HG02970 (cell line): Measurements from ENCODE around the gene PHLDA1.
A peak's percentile ranks its signal among the peaks of the same experiment; 100 is the strongest.

Experiments used
- ATAC-seq: cut with Tn5 transposase; IDR thresholded peaks from one replicate; pipeline ENCODE4 v1.9.1; 2021; ENCODE audit warnings: mild to moderate bottlenecking, moderate library complexity, moderate number of reproducible peaks; ENCODE audit not compliant: unreplicated experiment, low FRiP score

The PHLDA1 gene

DNA sequence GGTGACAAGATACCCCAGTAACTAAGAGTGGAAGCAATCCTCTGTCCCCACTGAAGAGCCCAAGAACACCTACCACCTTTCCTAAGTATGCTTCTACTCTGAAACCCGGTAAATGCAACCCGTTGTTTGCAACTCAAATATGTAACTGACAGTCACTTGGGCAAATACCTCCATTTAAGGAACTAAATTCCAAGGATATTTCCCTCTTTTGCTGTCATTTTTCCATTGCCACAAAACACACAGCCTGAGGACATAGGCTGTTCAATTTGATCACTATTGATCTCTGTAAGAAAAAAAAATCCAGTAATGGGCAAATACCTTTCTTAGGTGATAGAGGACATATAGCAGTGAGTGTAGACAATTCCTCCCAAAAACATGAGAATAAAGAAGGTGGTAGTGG, 6.6 kb upstream of the PHLDA1 start:
- no peak for ATAC-seq

DNA sequence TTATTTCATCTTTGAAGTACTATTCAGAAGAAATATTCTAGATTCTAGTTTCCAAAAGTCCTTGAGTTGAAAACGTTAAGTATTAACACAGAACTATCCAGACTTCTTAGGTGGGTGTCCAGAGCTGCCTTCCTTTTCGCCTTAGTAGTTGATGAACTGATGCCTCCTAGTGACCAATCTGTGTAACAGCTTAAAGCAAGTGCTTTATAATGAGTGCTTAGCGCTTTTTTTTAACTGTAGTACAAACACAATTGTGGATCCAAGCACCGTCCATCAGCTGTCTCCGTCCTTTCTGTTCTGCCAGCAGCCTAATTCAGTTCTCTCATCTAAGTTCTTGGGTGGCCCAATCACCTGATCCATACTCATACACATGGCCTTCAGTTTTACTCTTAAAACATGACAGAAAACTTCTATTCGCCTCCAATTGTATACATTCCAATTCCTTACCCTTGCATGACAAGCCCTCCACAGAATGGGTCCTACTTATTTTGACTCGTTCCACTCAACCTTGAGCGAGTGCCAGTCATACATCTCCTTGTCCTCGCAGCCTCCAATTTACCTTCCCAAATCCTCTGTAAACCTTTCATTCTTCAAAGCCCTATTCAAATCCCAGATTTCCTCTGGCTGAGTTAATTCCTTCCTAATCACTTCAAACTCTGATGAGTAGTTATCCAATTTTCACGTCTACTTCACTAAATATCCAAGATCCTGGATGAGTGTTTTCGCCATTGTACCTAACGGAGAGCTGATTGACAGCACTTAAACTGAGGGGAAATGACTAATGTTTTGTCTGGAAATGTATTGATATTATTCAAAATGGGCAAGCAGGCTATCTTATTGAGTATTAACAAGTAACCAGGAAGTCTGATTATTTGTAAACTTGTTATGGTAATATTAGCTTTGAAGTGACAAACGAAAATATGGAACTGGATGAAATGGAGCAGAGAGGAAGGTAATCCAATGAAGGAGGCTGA, 5.8 kb upstream of the PHLDA1 start:
- peak; percentile 49 for ATAC-seq

DNA sequence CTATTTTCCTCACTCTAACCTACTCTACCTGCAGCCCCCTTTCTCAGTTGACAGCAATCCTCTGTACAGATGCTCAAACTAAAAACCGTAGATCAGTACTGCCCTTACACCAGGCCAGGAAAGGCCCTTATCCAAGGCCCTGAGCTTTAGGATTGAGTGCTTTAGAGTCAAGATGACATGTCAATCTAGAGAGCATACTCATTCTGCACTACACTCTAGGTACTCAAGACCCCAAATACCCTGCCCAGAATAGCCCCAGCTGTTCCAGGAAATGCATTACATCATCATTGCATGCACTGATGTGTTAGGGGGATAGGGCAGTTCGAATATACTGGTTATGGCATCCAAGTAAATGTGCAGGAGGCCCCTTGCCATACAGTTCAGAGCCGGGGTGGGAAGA, 3.5 kb upstream of the PHLDA1 start:
- no peak for ATAC-seq

DNA sequence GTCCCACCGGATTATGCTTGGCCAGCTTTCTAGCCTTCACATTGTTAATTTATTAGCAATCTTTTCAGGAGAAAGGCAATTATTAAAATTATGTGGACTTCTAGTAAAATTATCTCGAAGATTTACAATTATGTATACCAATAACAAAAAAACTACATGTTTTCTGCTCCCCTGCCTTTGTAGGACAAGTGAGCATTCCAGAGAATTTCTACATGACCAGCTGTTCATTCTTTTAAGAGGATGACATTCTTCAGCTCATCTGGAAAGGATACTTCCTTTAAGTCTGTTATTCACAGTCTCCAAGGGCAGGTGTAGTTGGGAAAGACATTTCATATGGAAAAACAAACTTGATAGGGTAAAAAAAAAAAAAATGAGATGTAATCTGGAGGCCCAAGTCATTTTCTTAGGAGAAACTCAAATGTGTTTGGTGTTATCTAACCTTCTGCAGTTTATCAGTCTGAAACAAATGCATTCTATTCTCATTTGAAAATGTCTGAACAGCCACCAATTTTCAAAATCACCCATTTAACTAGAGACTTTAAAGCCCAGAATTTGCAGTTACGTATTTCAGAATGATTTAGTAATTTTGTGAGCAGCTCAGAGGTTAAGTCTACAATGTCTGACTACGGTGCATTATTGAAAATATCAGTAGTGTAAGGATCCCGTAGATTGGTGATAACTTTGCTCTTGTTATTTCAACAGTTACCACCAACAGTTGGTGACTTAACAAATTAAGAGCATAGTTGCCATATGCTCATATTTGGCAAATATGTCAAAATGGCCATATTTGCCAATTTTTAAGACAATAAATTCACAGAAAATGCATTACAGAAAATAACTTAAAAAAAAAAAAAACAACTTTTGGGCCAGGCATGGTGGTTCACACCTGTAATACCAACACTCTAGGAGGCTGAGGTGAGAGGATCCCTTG, 1.8 kb upstream of the PHLDA1 start:
- no peak for ATAC-seq

DNA sequence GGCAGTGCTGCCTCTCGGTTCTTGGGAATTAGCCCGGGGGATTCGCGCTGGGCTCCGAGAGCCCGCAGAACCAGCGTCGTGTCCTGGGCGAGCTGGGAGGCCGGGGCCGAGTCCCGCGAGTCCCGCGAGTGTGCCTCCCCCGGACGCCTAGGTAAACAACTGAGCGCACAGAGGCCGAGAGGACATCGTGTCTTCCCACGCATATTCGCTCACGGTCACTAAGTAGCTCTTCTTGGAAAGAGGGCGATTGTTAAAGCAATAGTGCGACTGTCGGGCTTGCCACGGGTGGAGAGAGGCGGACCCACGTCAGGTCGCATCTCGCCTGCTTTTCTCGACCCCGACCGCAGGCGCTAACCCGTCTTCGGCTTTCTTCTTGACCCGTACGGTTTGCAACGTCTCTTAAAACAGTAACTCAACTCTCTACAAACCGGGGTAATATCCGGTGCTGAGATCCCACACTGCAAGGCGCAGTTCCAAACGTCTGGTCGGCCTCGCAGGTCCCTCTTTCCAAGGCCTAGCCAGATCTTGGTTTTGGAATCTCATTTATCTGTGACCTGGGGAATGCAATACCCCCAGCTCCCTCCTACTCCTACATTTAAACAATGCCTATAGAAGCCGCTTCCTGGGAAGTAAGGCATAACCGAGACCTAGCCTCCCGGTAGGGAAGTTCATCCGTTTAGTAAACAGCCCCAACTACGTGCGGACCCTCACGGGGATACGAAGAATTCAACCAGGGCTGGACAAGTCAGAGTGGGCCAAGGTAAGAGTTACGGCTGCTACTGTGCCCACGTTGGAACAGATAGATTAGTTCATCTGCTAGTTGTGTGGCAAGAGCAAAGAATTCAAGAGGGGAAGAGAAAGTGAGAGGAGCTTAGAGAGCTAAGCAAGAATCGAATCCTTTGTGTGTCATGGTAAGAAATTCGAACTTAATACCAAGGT, 736 bp upstream of the PHLDA1 start:
- ATAC-seq = peak; percentile 13

DNA sequence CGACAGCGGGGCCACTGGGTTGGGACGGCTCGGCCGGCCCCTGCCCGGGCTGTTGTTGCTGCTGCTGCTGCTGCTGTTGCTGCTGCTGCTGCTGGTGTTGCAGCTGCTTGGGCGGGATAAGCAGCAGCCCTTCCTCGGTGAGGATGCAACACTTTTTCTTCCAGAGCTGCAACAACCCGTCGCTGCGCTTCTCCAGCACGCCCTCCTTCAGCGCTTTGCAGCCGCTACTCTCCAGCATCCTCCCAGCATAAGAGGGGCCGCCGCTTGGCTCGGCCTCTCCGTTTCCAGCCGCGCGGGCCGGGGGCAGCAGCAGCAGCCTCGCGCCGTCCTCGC, 529 bp downstream of the PHLDA1 start:
- no peak for ATAC-seq

DNA sequence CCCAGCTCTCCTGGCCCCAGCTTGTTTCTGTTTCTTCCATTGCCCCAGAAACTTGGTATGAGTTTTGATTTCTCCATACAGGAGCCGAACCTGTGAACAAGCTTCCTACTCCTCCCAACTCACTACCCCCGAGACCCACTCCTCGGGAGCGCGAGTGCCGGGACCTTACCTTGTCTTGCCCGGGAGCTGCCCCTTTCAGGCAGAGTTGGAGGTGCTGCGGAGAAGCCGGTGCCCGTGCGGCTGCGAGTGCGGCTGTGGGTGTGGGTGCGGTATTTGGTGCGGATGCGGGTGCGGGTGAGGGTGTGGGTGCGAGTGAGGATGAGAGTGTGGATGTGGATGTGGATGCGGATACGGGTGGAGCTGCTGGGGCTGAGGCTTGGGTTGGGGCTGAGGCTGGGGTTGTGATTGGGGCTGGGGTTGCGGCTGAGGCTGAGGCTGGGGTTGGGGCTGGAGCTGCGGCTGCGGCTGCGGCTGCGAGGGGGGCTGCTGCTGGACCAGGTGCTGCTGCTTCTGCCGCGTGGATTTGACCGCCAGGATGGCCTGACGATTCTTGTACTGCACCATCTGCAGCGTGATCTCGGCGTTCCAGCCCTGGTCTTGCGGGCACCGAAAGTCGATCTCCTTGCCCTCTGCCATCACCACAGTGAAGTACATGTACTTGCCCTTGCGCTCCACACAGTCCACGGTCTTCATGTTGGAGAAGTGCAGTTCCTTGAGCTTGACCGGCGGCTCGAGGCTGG, 1.1 kb downstream of the PHLDA1 start:
- peak; percentile 14 for ATAC-seq

DNA sequence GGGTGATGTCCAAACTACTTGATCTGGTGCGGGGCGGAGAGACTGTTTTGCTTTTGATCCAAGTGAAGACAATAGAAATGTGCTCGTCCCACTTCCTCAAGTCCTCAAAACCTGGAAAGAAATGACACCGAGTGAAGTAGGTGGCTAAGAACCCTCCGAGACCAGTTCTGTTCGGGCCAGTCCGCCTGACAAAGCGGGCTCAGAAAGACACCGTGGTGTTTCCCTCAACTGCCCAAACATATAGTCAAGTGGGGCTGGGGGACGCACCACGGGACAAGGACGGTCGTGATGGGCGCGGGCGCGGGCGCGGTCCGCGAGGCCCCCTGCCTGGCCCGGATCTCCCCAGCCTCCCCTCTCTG, 1.6 kb downstream of the PHLDA1 start:
- no peak for ATAC-seq

DNA sequence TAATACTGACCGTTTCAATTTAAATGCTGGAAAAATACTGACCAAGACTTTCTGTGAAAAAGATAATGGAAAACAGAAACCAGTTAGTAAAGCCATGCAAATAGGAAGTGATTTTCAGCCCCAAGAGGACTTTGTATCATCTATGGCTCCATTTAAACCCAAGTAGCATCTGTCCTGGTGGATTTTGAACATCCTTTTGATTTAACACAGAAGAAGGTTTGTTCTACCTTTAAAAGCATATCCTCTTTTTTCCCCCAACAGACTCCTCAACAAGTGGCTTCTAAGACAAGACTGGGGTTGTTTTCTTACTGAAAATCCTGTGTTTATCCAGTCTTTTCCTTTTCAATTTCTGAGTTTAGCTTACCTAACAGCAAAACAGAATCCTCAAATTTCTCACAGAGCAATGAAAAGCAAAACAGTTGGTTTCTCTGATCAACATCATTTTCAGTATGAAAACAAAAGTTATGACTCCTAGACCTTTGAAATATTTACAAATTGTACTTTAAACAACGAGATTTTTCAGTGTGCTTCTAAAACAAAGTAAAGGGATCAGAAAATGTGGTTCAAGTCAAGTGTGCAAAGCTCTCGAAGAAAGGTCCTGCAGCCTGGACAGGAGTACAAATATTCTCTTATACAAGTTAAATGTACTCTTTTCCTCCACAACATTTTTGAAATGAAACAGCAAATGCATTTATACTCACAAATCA, 2.9 kb downstream of the PHLDA1 start:
- ATAC-seq = no peak

DNA sequence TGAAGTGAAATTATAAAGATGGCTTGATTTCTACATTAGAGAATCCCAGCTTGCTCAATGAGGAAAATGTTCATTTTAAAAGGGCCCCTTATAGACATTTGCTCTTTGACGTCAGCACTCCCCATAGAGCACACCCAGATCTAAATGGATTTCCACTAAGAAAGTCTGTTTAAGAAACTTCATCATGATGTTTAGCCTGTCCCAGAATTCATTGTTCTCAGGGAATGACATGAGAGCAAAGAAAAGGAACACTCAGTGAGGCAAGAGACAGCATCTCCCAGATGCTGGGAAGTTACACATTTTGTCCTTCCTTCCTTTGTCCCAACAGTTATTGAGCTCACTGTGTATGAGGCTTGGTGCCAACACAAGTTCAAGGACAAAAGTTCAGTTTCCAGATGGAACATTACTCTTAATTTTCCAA, 4.9 kb downstream of the PHLDA1 start:
- ATAC-seq = no peak

DNA sequence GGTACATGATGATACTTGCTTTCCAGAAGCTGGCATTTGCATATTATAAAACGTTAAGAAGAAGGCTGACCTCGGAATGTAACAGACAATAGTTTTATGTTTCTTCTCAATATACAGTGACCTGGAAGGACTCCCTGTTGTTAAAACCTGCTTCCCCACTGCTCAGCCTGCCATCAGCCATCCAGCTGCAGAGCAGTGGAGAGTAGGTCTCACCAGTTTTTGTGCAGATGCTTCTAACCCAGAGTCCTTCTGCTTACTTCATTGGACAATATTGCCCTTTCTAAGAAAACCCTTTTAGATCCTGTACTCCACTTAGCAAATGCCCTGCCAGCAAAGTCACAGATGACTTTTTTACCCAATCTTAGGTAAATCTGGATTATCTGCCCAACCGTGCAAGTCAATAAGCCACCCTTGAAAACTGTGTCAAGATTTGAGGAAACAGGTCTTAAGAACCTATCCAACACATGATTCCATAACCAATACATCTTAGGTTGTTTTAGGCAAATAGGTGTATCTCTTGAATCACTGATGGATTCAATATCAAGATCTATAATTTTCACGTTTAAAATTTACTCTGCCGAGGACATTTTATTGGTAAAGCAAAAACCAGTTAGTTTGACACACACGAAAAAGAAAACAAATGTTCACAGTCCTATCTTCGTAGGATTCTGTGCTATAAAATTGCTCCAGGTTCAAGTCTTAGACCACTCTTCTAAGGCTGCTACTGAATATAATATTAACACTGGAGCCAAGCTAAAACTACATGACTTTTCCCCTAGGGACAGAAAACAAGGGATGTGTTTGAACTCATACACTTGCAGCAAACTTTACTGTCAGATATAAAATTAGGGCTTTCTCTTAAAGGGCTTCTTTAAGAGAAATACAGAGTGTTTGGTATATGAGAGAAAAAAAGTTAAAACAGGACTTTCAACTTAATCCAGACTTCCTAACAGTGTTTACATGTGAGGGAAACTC, 5.7 kb downstream of the PHLDA1 start:
- ATAC-seq = no peak

DNA sequence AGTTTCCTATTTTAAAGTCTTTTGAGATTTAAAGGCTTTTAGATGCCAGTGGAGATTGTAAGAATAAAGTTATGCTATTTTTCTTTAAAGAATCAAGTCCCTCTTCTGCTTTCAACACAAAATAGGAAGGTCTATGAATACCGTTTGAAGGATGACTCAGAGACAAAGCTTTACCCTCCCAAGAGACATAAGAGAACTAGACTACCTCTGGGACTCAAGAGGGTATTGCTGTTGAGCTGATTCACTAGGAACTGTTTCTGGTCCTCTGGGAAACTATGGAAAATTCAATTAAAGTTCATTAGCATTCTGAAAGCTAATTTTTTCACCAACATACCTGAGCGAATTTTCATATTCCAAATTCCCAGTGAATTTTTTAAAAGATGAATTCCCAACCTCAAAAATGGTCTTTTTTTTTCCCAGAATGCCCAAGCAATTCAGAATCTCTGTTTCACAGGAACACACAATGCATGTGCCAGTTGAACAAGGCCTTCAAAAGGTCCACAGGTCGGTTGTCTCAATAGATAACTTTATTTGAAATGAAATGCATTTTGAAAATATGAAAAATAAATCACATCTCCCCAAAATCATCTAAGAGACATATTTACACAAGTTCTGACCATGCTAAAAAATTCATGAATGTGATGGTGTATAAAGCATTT, 6.5 kb downstream of the PHLDA1 start:
- ATAC-seq = no peak

DNA sequence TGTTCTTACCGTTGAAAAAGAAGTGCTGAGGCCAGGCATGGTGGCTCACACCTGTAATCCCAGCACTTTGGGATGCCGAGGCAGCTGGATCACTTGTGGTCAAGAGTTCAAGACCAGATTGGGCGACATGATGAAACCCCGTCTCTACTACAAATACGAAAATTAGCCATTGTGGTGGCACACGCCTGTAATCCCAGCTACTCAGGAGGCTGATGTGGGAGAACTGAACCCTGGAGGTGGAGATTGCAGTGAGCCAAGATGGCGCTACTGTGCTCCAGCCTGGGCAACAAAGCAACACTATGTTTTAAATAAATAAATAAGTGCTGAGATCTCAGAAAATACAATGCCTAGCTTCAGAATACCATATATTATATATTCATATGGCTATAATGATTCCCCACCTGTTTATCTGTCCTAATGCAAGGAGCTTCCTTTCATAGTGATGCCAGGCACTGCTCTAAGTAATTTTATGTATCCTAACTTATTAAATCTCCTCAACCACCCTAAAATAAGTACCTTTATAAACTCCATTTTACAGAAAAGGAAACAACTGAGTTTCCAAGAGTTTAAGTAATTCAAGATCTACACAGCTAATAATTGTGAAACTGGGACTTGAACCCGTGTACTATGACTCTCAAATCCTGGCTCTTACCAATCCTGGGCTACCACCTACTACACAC, 7.3 kb downstream of the PHLDA1 start:
- no peak for ATAC-seq

DNA sequence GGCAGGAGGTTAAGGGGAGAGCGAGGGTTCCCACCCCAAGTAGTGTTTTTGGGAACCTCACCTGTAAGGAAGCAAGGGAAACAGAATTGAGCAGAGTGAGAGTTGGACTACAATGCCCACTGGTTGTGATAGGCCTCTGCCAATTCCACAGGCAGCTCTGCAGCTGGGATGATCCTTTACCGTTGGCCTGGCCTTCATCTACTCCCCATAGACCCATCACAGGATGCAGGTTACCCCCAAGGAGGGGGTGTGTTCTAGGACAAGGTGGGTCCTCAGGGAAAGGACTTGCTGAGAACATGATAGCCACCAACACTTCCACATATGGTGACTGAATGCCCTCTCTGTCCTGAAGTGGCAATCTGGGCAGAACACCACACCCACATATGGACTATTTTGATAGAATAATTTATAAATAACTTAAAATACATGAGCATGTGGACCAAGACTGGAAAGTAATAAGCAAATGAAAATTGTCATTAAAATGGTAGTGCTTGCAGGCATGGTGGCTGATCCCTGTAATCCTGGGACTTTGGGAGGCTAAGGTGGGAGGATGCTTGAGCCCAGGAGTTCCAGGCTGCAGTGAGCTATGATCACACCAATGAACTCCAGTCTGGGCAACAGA, 8.4 kb downstream of the PHLDA1 start:
- ATAC-seq = no peak

DNA sequence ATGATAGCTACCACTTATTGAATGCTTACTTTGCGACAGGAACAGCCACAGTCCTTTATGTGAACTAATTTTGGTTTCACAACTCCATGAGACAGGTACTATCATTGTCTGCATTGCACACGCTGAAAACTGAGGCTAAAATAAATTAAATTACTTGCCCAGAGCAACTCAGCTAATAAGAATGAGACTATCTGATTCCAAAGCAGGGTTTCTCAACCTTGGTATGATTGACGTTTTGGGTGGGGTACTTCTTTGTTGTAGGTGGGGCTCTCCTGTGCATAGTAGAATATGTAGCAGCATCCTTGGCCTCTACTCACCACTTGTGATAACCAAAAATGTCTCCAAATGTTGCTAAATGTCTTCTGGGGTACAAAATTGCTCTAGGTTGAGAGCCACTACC, 9.1 kb downstream of the PHLDA1 start:
- ATAC-seq = no peak
